ENCODE data around the gene CEP112.

GRCh38 chr17:65729207-65729606, 462.7 kb downstream of the CEP112 start:
- TF ChIP-seq POLR2A (IDR thresholded peaks at IDR 0.05) (no peak), CTCF (IDR thresholded peaks at IDR 0.05) (no peak)
